ENCODE measurements around the gene PHB1.

PHB1 gene

DNA sequence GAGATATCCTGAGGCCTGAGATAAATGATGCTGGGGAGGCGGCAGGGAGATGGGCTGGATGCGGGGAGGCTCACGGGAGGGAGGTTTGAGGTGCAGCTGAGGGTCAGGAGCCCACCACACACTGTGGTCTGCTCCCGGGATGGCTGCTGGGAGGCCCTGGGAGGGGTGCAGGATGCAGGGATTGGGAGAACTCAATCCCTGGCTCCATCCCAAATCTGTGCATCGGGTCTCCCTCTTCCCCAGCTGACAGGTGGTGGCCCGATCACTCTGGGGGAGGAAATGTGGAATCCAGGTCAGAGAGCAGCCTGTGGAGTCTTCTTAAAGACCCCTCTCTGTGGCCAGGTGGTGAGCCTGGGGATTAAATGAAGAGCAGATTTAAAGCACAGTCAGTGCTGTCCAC is 12.0 kb downstream of the PHB1 start:
- H3K27me3 ChIP-seq, result no peaks in the 10 kb centered on the region
- no peak overlapping the region for H3K27ac ChIP-seq
- intact Hi-C loops (cut with DNase I; ENCODE audit: low total_unique reads), result no loop called here
- peaks cover 0 to 10% (median 0%) of the 10 kb centered on the region in 4 donors for H3K4me1 ChIP-seq
- TF ChIP-seq, protein P1, sequence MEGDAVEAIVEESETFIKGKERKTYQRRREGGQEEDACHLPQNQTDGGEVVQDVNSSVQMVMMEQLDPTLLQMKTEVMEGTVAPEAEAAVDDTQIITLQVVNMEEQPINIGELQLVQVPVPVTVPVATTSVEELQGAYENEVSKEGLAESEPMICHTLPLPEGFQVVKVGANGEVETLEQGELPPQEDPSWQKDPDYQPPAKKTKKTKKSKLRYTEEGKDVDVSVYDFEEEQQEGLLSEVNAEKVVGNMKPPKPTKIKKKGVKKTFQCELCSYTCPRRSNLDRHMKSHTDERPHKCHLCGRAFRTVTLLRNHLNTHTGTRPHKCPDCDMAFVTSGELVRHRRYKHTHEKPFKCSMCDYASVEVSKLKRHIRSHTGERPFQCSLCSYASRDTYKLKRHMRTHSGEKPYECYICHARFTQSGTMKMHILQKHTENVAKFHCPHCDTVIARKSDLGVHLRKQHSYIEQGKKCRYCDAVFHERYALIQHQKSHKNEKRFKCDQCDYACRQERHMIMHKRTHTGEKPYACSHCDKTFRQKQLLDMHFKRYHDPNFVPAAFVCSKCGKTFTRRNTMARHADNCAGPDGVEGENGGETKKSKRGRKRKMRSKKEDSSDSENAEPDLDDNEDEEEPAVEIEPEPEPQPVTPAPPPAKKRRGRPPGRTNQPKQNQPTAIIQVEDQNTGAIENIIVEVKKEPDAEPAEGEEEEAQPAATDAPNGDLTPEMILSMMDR (IDR thresholded peaks at IDR 0.05), result no peak
- H3K9me3 ChIP-seq, result no peaks in the 10 kb centered on the region
- H3K36me3 ChIP-seq, result peaks cover 30 to 54% (median 40%) of the 10 kb centered on the region in 3 donors
- no peak overlapping the region for H3K4me3 ChIP-seq
- no peak for DNase-seq

DNA sequence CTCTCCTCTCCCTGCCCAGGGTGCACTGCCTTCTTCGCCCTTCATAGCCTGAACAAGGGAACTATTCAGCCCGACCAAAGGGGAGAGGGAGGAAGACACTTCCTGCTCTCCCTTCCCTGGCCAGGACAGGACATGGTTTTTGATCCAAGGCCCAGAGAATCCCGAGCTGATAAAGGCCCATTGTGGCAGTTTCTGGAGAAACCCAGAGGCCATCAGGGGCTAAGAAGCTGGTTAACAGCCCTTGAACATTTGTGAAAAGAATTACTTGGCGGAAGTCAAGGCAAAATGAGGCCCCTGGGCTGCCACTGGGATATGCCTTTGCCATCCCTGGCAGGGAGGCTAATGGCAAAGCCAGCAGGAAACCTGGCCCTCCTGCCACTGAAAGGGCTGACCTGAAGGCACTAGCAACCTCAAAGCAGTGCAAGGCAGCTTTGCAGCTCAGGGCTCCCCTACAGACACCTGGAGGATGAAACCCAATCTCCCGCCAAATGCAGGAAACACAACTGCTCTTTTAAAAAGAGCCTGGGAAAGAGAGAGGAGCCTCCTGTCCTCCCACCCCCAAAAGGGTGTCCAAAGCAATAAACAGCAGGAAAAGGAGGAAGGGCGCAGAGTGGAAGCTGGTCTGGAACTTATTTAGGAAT is 12.6 kb downstream of the PHB1 start:
- Histone ChIP-seq H3K36me3 (peaks cover 24 to 48% (median 34%) of the 10 kb centered on the region in 3 donors), H3K4me1 (peaks cover 0 to 10% (median 0%) of the 10 kb centered on the region in 4 donors), H3K27ac (no peak overlapping the region), H3K4me3 (no peak overlapping the region), H3K27me3 (no peaks in the 10 kb centered on the region), H3K9me3 (no peaks in the 10 kb centered on the region)
- TF ChIP-seq, protein P1 (IDR thresholded peaks at IDR 0.05), result no peak
- no peak for DNase-seq
- intact Hi-C loops (cut with DNase I; ENCODE audit: low total_unique reads), result no loop called here

DNA sequence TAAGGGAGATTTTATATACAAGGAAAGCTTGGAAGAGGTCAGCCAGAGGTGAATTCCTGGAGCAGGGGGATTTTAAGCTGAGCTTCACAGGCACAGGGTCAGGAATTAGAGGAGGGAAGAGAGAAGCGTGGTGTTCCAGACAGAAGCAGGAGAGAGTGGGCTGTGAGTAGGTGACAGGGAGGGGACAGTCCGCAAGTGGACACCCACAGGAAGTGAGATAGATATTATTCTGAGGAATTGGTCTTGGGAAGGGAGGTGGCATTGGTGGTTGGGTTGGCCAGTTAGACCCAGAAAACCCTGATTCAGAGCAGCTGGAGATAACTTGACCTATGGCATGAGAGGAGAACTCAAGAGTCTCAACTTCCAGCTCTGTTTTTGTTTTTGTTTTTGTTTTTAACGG is 14.7 kb downstream of the PHB1 start:
- no peaks in the 10 kb centered on the region for H3K27me3 ChIP-seq
- DNase-seq, result no peak
- peaks cover 3 to 27% (median 13%) of the 10 kb centered on the region in 3 donors for H3K36me3 ChIP-seq
- H3K27ac ChIP-seq, result no peak overlapping the region
- no peaks in the 10 kb centered on the region for H3K9me3 ChIP-seq
- no peak overlapping the region for H3K4me3 ChIP-seq
- H3K4me1 ChIP-seq, result peaks cover 0 to 10% (median 0%) of the 10 kb centered on the region in 4 donors
- intact Hi-C loops (cut with DNase I; ENCODE audit: low total_unique reads), result no loop called here
- TF ChIP-seq, protein P1 (IDR thresholded peaks at IDR 0.05), result no peak

DNA sequence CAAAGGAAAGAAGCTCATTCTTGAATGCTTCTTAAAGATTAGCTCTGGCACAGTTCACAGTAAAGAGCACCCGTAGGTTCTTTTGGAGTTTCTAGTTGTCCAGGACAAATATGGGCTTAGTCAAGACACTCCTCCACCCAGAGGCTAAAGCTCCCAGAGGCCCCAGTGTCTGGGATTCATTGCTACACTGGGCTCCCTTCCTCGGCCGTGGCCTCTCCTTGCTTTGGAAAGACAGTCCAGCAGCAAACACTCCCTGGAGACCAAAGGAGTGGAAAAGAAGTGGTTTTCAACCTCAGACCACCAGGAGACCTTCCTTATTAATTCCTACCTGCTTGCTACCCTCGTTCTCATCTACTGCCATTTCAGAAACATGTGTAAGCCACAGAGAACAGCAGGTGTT is 17.1 kb downstream of the PHB1 start:
- Histone ChIP-seq H3K27ac (no peak overlapping the region), H3K4me1 (peaks cover 0 to 18% (median 2%) of the 10 kb centered on the region in 4 donors), H3K27me3 (no peaks in the 10 kb centered on the region), H3K9me3 (no peaks in the 10 kb centered on the region), H3K36me3 (peaks cover 0 to 5% (median 0%) of the 10 kb centered on the region in 3 donors), H3K4me3 (no peak overlapping the region)
- no peak for DNase-seq
- TF ChIP-seq, protein P1 (IDR thresholded peaks at IDR 0.05), result no peak
- intact Hi-C loops (cut with DNase I; ENCODE audit: low total_unique reads), result no loop called here

DNA sequence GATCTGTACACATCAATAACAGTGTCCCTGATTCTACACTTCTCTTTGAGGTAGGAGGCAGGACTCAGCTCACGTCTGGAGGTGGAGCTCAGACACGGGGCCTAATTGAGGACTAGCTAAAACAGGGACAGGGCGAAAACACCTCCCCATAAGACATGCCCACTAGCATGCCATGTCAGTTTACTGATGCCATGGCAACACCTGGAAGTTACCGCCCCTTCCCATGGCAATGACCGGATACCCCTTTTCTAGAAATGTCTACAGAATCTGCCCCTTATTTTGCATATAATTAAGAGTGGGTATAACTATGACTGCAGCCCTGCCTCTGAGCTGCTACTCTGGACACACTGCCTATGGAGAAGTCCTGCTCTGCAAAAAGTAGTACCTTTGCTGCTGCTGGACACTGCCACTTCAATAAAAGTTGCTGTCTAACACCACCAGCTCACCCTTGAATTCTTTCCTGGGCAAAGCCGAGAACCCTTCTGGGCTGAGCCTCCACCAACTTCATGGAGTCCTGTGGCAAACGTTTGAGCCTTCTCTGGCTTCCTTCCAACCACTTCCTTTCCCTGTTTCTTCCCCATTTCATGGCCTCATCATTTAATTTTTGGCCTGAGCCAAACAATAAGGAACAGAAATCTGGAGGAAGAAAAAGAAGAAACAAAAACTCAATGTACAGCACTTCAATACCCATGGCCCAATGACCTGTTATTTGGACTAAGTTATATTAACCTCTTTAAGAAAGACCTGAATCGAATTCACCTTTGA is 21.0 kb downstream of the PHB1 start:
- H3K4me1 ChIP-seq, result peaks cover 0 to 24% (median 2%) of the 10 kb centered on the region in 4 donors
- DNase-seq, result no peak
- H3K27ac ChIP-seq, result no peak overlapping the region
- intact Hi-C loops (cut with DNase I; ENCODE audit: low total_unique reads), result loop anchor here (2.0 kb wide), 1 partner anchor 79 kb away; no protein-coding TSS in a partner anchor
- H3K9me3 ChIP-seq, result no peaks in the 10 kb centered on the region
- TF ChIP-seq, protein P1 (IDR thresholded peaks at IDR 0.05), result no peak
- H3K4me3 ChIP-seq, result no peak overlapping the region
- H3K36me3 ChIP-seq, result no peaks in the 10 kb centered on the region
- no peaks in the 10 kb centered on the region for H3K27me3 ChIP-seq
